K562 (cell line): ENCODE results near the gene TREM1.

Source experiments
- HIVEP1 ChIP-seq: fragments of 250-450 bp; sonication (Bioruptor Pico); IDR thresholded peaks from 2 replicates; pipeline ENCODE4 v1.4.0; 2020; ENCODE audit warnings: mild to moderate bottlenecking
- SP1 ChIP-seq: sonication (generic); formaldehyde crosslinking; IDR thresholded peaks from 2 replicates; pipeline ENCODE4 v1.8.1; 2022; ENCODE audit warnings: mild to moderate bottlenecking, missing genetic modification reagents
- ZNF232 ChIP-seq: sonication (generic); formaldehyde crosslinking; IDR thresholded peaks from 2 replicates; pipeline ENCODE4 v1.8.0; 2022; ENCODE audit warnings: mild to moderate bottlenecking, missing genetic modification reagents
- ZNF282 ChIP-seq: sonication (generic); formaldehyde crosslinking; IDR thresholded peaks from 2 replicates; pipeline ENCODE4 v1.8.1; 2023; ENCODE audit warnings: missing genetic modification reagents

GRCh38 chr6:41332842-41333736, 46.6 kb upstream of the TREM1 start:
- TF ChIP-seq ZNF232 (CRISPR knock-in tag) (no peak), HIVEP1 (no peak), ZNF282 (CRISPR knock-in tag) (no peak), SP1 (CRISPR knock-in tag) (no peak)
